ENCODE results near the gene DNAH9. TPM values are rescaled to one million over a fixed set of nuclear protein-coding genes. Genes with fewer than 3 reads are reported as not detected.
A peak's percentile ranks its signal among the peaks of the same experiment; 100 is the strongest.
"Not testable (repeated sequence)": the region's sequence is repeated elsewhere in the genome, so short reads cannot be mapped to it uniquely, and the experiment has no call there.

DNAH9 gene
- polyA plus RNA-seq, 2 of the 4 experiments (the other 2 are of a cell fraction), result 0.03 to 0.04 TPM

DNA sequence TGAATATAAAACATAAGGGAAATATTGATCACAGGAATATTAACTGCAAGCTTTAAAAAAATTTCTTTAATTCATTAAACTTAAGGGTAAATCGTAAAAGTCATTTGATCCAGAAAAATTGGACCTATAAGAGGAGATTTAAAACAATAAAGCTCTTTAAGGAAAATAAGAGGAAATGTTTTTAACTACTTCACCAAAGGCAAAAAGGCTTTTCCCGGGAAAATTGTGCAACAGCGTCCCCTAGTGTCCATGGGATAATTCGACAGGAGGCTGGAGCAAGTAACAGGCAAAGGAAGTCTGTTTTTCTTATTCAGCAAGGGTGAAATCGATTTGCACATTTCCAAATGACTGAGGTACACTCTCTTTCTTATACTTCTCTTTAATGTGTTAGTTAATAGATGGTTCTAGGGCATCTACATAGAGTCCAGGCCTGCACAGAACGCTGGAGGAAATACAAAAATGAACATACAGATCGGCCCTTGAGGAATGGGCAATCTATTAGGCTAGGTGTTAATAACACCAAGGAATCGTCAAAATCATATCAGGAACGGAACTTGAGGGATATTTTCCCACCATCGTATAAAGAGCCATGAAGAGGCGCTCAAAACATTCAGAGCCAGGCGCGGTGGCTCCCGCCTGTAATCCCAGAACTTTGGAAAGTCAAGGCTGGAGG, 337.6 kb downstream of the DNAH9 start:
- FAIRE-seq, result peak; percentile 95
- no peaks in the 10 kb centered on the region for H3K4me1 ChIP-seq
- H3K4me3 ChIP-seq, result no peak overlapping the region
- H3K27ac ChIP-seq, result no peak overlapping the region
- ChIA-PET POLR2A (no interaction called here), CTCF (interaction anchor here (0.6 to 3.9 kb wide), 43 partner anchors 9 to 1305 kb away, joined by 3 to 39 read pairs (median 4); partner anchors contain the start of genes TMEM220 and ZNF18)
- 27% methylated on average over 14 of the region's 14 CpGs for WGBS (ENCODE audit: missing lambda C conversion rate)
- DNase-seq (ENCODE audit: low read depth in 1 of 2, low spot score in 1 of 2), result peak in 1 of 2 experiments; percentile 72
- TF ChIP-seq, protein P1, sequence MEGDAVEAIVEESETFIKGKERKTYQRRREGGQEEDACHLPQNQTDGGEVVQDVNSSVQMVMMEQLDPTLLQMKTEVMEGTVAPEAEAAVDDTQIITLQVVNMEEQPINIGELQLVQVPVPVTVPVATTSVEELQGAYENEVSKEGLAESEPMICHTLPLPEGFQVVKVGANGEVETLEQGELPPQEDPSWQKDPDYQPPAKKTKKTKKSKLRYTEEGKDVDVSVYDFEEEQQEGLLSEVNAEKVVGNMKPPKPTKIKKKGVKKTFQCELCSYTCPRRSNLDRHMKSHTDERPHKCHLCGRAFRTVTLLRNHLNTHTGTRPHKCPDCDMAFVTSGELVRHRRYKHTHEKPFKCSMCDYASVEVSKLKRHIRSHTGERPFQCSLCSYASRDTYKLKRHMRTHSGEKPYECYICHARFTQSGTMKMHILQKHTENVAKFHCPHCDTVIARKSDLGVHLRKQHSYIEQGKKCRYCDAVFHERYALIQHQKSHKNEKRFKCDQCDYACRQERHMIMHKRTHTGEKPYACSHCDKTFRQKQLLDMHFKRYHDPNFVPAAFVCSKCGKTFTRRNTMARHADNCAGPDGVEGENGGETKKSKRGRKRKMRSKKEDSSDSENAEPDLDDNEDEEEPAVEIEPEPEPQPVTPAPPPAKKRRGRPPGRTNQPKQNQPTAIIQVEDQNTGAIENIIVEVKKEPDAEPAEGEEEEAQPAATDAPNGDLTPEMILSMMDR (IDR thresholded peaks at IDR 0.05), result peak; percentile 94
- peak; percentile 84 to 95 for TF ChIP-seq RAD21 (conservative IDR thresholded peaks at IDR 0.05 in 1 of 2, IDR thresholded peaks at IDR 0.05 in 1 of 2)
- TF ChIP-seq SMC3 (IDR thresholded peaks at IDR 0.05), result peak; percentile 58
- TF ChIP-seq PHF8 (IDR thresholded peaks at IDR 0.05; ENCODE audit: borderline replicate concordance, low read depth), result no peak
- ATAC-seq, result peak; percentile 49 to 65; a peak in 3 of 6 replicates
- H3K4me2 ChIP-seq, result no peak overlapping the region
- H3K9me3 ChIP-seq, result no peaks in the 10 kb centered on the region

DNA sequence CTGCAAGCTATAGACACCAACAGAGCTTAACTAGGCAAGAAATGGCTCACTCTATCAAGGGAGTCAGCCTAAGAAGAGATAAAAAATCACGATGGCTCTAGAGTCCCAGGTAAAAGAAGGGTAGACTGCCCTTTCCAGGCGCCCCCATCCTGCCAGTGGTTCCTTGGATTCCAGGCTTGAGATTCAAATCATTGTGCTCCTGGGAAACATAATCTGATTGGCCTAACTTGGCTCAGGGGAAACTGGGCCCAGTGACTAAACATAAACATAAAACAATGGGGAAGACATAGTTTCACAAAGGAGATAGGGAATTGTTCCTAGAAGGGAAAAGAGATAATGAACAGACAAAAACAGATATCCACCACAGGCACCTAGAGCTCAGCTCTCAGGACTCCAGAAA, 342.6 kb downstream of the DNAH9 start:
- WGBS (ENCODE audit: missing lambda C conversion rate), result 4% methylated on average over 2 of the region's 2 CpGs
- TF ChIP-seq RNF2 (IDR thresholded peaks at IDR 0.05; ENCODE audit: borderline replicate concordance, low read depth), result no peak
- no peak for TF ChIP-seq HEYL (CRISPR knock-in tag; IDR thresholded peaks at IDR 0.05)
- no peak for TF ChIP-seq GATA3 (IDR thresholded peaks at IDR 0.05; ENCODE audit: borderline replicate concordance)
- no peak for TF ChIP-seq SREBF2 (IDR thresholded peaks at IDR 0.05)
- no peak for TF ChIP-seq ESRRA (IDR thresholded peaks at IDR 0.05; ENCODE audit: borderline replicate concordance, low read length)
- no peak for TF ChIP-seq RFX5 (IDR thresholded peaks at IDR 0.05)
- no peak for TF ChIP-seq MAZ (IDR thresholded peaks at IDR 0.05; ENCODE audit: borderline replicate concordance, low read depth, low read length)
- no peak for TF ChIP-seq FOXS1 (CRISPR knock-in tag; IDR thresholded peaks at IDR 0.05)
- TF ChIP-seq ZC3H11A (IDR thresholded peaks at IDR 0.05), result no peak
- TF ChIP-seq RARB (CRISPR knock-in tag; IDR thresholded peaks at IDR 0.05), result no peak
- TF ChIP-seq MYC (IDR thresholded peaks at IDR 0.05; ENCODE audit: borderline replicate concordance, low read length), result no peak
- TF ChIP-seq CHD2 (IDR thresholded peaks at IDR 0.05; ENCODE audit: low read length, partially characterized antibody), result no peak
- no peak for TF ChIP-seq ZNF302 (CRISPR knock-in tag; IDR thresholded peaks at IDR 0.05)
- TF ChIP-seq, protein P2, sequence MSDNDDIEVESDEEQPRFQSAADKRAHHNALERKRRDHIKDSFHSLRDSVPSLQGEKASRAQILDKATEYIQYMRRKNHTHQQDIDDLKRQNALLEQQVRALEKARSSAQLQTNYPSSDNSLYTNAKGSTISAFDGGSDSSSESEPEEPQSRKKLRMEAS (IDR thresholded peaks at IDR 0.05), result no peak
- TF ChIP-seq SMC3 (IDR thresholded peaks at IDR 0.05), result no peak
- no peak for TF ChIP-seq FOSB (CRISPR knock-in tag; IDR thresholded peaks at IDR 0.05)
- DNase-seq (ENCODE audit: low read depth in 1 of 2, low spot score in 1 of 2) (no peak), ATAC-seq (no peak), FAIRE-seq (no peak)
- Histone ChIP-seq H3K27ac (no peak overlapping the region), H3K9me3 (no peaks in the 10 kb centered on the region), H3K4me2 (no peak overlapping the region), H3K4me3 (no peak overlapping the region), H3K4me1 (peaks cover 6% of the 10 kb centered on the region; the same call in 1 of the 3 replicates)
- CTCF ChIA-PET, result interaction anchor here (0.7 to 1.3 kb wide), 5 partner anchors 11 to 1204 kb away, joined by 3 to 6 read pairs (median 3); no protein-coding TSS in a partner anchor
- POLR2A ChIA-PET, result no interaction called here

DNA sequence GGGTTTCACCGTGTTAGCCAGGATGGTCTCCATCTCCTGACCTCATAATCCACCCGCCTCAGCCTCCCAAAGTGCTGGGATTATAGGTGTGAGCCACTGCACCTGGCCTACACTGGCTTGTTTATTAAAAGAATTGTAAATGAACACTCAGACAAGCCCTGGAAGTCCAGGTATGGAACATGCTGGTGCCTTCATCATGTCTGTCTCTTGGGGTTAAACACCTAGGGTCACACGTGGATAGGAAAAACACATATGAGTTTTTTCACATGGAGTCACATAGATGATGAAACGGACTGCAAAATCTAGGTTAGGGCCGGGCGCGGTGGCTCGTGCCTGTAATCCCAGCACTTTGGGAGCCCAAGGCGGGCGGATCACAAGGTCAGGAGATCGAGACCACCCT, 344.8 kb downstream of the DNAH9 start:
- WGBS (ENCODE audit: missing lambda C conversion rate), result 62% methylated on average over 11 of the region's 11 CpGs
- H3K4me3 ChIP-seq; POLR2A ChIA-PET; ATAC-seq; DNase-seq (ENCODE audit: low read depth in 1 of 2, low spot score in 1 of 2); H3K27ac ChIP-seq; H3K4me1 ChIP-seq; H3K4me2 ChIP-seq; FAIRE-seq; H3K9me3 ChIP-seq; CTCF ChIA-PET: not testable (repeated sequence)
